HUES6 (cell line): ENCODE measurements around the gene SMYD2.
A peak's percentile ranks its signal among the peaks of the same experiment; 100 is the strongest.

Experiments
- H3K27ac ChIP-seq: 2 replicates; pipeline ENCODE4 v1.7.0; 2013; ENCODE audit warnings: low read depth, mild to moderate bottlenecking, low read length, inconsistent platforms
- H3K27me3 ChIP-seq: 2 replicates; pipeline ENCODE4 v1.6.1; 2013; ENCODE audit warnings: low read length; ENCODE audit not compliant: control insufficient read depth, insufficient read depth
- H3K36me3 ChIP-seq: 2 replicates; pipeline ENCODE4 v1.6.1; 2013; ENCODE audit warnings: low read length; ENCODE audit not compliant: control insufficient read depth, insufficient read depth
- H3K4me1 ChIP-seq: 2 replicates; pipeline ENCODE4 v1.6.1; 2013; ENCODE audit warnings: low read length; ENCODE audit not compliant: control insufficient read depth, insufficient read depth
- H3K4me3 ChIP-seq: 2 replicates; pipeline ENCODE4 v1.5.1; 2013; ENCODE audit warnings: low read depth, low read length
- H3K9ac ChIP-seq: one replicate; pipeline ENCODE4 v1.6.1; 2013; ENCODE audit warnings: mild to moderate bottlenecking, low read length
- H3K9me3 ChIP-seq: 2 replicates; pipeline ENCODE4 v1.6.1; 2013; ENCODE audit warnings: low read depth, low read length; ENCODE audit not compliant: control insufficient read depth, insufficient read depth

Gene SMYD2

DNA sequence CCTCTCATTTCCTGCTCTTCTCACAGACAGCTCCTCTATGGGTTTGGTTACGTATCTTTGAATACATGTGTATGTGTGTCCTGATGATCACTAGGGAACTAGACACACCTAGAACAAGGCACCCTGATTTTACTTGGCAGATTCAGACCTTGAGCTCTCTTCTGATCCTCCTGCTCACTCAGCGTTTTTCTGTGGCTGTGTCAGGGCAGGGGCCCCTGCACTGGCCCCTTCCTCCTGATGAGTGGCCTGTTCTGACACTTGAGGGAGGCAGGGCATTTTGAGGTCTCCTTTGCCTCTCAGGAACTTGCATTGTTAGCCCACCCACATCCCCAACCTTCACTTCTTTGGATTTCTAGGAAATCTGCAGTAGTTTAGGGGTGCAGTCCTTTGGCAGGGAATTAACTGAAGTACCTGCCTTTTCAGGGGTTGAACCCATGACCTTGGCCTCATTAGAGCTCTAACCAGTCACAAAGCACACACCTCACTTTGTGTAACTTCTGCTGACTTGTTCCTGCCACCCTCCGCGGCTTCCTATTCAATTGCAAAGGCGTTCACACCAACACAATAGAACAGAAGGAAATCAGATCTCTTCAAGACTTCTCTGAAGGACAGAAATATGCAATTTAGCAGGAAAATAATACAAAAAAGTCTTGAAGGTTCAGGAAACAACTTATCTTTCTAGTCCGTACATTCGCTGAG, 8.8 kb downstream of the SMYD2 start:
- peak overlapping the region; percentile 26 for H3K4me3 ChIP-seq
- no peaks in the 10 kb centered on the region for H3K36me3 ChIP-seq
- no peaks in the 10 kb centered on the region for H3K9me3 ChIP-seq
- H3K4me1 ChIP-seq = peaks cover 55% of the 10 kb centered on the region
- peak overlapping the region; percentile 43 for H3K9ac ChIP-seq
- peak overlapping the region; percentile 10; the same call in 1 of the 2 replicates for H3K27ac ChIP-seq
- H3K27me3 ChIP-seq = peaks cover 18% of the 10 kb centered on the region; the same call in 1 of the 2 replicates

DNA sequence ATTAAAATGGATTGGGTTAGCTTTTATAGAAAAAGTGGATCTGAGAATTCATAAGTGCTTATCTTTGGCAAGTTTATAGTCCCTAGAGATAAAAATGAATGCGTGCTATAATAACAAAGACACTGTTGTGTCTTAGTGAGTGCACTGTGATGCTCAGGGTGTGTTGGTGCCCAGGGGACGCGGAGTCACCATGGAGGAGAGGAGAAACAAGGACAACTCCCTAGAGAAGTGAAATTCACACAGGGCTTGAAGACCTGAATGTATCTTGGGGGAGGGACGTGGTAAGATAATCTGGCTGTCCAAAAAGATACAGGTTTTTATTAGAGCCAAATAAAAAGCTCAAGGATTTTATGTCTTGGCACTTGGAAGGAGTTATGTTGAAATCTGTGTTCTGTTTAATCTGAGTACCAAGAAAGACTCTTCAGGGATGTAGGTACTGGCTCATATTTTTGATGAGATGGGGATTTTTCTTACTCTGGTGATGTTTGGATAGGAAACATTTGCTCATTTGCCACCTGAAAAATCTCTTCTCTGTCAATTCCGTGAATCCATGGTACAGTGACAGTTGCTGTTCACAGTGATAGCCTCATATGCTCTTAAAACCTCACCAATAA, 9.6 kb downstream of the SMYD2 start:
- Histone ChIP-seq H3K27ac (no peak overlapping the region; the same call in 1 of the 2 replicates), H3K4me3 (peak overlapping the region; percentile 26), H3K36me3 (no peaks in the 10 kb centered on the region), H3K4me1 (peaks cover 62% of the 10 kb centered on the region), H3K27me3 (peaks cover 24% of the 10 kb centered on the region; the same call in 1 of the 2 replicates), H3K9ac (no peak overlapping the region), H3K9me3 (no peaks in the 10 kb centered on the region)

DNA sequence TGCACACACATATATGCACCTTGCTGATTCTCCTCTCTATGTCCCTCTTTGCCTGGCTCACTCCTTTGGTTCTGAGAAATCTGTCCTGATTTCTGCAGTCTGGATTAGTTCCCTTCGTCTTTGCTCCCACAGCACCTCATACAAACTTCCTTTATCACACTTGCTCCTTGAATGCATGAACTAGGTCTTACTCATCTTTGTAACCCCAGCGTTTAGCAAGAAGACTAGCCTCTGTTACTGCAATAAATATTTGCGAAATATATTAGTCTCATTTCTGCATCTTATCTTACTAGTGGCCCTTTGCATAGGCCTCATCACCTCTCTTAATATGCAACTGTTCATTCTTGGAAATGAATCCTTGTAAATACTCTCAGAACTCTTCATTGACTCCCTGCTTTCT, 11.4 kb downstream of the SMYD2 start:
- Histone ChIP-seq H3K9ac (no peak overlapping the region), H3K9me3 (no peaks in the 10 kb centered on the region), H3K4me1 (peaks cover 80% of the 10 kb centered on the region), H3K27me3 (peaks cover 24% of the 10 kb centered on the region; the same call in 1 of the 2 replicates), H3K4me3 (no peak overlapping the region), H3K36me3 (no peaks in the 10 kb centered on the region), H3K27ac (no peak overlapping the region)

DNA sequence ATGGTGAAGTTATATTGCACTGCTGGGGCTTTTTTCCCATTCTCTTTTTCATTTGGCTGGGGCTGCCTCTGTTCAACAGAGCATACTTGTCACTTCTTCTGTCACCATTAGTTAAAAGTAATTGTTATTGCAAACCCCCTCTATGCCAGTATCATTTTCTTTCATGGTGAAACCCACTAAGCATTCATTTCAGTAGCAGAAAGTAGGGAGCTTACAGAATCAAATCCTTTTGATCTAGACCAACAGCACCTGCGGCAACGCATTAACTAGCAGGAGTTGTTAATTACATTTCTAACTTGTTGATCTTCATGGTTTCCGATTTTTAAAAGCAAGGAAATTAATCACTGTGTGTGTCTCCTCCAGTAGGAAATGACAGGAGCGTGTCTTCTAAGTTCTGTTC, 15.0 kb downstream of the SMYD2 start:
- H3K4me1 ChIP-seq = peaks cover 56% of the 10 kb centered on the region
- H3K27ac ChIP-seq = no peak overlapping the region
- no peaks in the 10 kb centered on the region for H3K36me3 ChIP-seq
- peaks cover 16% of the 10 kb centered on the region; the same call in 1 of the 2 replicates for H3K27me3 ChIP-seq
- H3K4me3 ChIP-seq = no peak overlapping the region
- H3K9me3 ChIP-seq = no peaks in the 10 kb centered on the region
- peak overlapping the region; percentile 3 for H3K9ac ChIP-seq

DNA sequence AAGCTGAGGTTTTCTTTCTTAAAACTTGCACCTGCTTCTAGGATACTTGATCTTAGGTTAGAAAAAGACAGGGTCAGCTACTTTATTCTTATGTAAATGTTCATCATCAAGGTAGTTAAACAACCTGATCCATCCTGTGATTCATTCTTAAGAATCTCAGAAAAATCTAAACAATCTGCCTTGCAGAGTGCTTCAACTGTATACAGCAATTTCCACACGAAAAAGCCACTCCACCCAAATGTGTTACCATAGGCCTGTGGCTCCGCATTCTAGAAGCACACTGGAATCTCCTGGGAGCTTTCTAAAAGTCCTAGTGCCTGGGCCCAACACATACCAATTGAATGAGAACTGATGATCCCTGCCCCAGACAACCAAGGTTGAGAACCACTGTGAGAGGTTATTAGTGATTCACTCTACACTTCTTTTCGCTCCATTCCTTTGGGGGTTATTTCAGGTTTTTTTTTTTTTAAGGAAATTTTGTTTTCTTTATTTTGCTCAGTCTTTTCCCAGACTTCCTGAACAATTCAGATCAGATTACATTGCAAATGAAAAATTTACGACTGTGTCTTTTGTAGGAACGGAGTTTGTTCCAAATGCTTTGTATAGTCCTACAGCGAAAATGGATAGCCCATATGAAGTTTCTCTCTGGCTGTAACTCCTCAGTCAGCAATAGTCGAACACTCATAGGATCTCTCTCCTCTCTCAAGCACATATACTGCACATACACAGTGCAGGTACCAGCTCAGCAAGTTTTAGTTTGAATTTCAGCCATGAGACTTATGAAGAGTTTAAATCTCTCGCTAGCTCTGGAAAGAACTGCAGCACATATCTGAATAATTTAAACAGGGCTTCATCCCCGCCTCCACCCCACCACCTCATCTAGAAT, 16.1 kb downstream of the SMYD2 start:
- Histone ChIP-seq H3K9me3 (no peaks in the 10 kb centered on the region), H3K9ac (peak overlapping the region; percentile 51), H3K27ac (peak overlapping the region; percentile 59; the same call in 1 of the 2 replicates), H3K36me3 (no peaks in the 10 kb centered on the region), H3K4me3 (peak overlapping the region; percentile 3; the same call in 1 of the 2 replicates), H3K27me3 (peaks cover 8% of the 10 kb centered on the region; the same call in 1 of the 2 replicates), H3K4me1 (peaks cover 45% of the 10 kb centered on the region)

DNA sequence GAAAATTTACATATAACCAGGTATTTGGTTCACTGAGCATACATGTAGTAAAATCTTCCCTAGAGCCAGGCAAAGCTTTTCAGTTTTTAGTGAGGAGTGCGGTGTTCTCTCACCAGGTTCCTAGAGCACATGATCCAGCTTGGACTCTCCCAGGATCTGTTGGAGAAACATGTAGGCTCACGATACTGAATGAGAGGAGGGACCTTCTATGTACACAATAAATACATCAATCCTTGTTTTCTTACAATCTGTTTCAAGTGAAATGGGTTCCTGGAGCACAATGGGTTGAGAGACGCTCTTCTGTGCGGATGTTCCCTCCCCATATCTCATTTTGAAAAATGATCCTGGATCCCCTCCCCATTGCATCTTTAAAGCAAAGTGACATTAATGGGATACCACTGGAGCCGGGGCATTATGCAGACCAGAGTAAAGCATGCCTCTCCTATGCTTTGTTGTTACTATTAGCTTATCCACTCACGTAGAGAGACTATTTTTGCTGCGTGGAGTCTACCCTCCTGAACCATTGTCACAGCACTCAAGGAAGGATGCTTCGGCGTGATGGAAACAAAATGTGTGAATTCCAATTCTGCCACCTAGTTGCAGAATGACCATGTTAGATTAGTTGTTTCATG, 19.3 kb downstream of the SMYD2 start:
- no peak overlapping the region for H3K9ac ChIP-seq
- H3K36me3 ChIP-seq = no peaks in the 10 kb centered on the region
- peaks cover 48% of the 10 kb centered on the region for H3K4me1 ChIP-seq
- no peak overlapping the region for H3K27ac ChIP-seq
- H3K27me3 ChIP-seq = no peaks in the 10 kb centered on the region; the same call in 1 of the 2 replicates
- no peaks in the 10 kb centered on the region for H3K9me3 ChIP-seq
- no peak overlapping the region for H3K4me3 ChIP-seq

DNA sequence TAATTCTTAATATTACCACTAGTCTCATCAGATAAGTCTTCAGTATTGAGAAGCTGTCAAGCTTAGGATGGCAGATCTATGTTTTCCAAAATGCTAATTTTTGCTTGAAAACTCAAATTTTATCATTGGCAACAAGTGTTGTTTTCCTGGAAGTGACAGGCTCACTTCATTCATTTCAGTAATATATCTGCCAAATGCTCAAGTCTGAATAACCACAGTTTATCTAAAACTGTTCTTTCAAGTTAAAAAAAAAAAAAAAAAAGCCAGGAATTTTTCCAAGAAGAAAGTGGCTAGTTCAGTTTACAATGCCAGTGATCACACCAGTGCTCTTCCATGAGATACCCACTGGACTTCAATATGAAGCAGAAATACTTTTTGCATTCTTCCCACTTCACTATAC, 20.6 kb downstream of the SMYD2 start:
- no peaks in the 10 kb centered on the region for H3K9me3 ChIP-seq
- H3K4me1 ChIP-seq = peaks cover 39% of the 10 kb centered on the region
- no peak overlapping the region for H3K27ac ChIP-seq
- no peaks in the 10 kb centered on the region for H3K27me3 ChIP-seq
- no peaks in the 10 kb centered on the region for H3K36me3 ChIP-seq
- H3K9ac ChIP-seq = no peak overlapping the region
- H3K4me3 ChIP-seq = no peak overlapping the region

DNA sequence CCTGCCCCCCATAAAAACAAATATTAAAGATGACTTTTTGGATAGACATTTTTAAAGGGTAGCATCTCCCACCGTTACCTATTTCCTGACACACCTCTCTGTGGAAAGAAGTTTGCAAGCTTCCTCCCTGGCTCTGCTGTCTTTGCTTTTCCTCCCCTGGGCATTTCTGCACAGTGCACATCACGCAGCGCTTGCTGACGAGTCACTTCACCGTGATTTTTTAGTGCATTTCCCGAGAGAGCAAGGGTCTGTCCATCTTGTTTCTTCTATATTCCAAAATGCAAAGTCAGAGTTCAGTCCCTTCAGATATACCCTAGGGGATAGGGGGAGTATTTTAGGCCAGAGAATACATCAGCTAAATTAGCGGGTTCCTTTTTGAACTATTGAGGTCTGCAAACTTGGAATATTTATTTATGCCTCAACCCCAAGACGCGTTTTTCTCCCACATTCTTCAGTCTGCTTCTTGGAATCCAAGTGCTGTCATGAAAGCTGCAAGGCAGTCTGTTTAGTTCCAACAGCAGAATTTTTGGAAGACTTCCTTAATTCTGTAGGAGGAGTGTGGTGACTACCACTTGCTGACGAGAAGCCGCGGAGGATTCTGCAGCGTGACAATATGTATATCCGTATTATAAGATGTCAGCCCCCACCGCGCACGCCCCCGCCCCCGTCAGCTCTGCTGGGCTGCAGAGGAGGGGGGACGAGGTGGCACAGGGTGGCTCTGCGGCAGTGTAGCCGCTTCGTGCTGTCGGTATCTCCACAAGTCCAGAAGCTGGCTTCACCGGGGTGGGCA, 22.4 kb downstream of the SMYD2 start:
- Histone ChIP-seq H3K4me1 (peaks cover 23% of the 10 kb centered on the region), H3K27me3 (no peaks in the 10 kb centered on the region), H3K4me3 (no peak overlapping the region), H3K9ac (no peak overlapping the region), H3K36me3 (no peaks in the 10 kb centered on the region), H3K27ac (no peak overlapping the region), H3K9me3 (no peaks in the 10 kb centered on the region)

GRCh38 chr1:214305164-214305751, 24.3 kb downstream of the SMYD2 start:
- H3K9ac ChIP-seq = no peak overlapping the region
- H3K4me3 ChIP-seq = no peak overlapping the region
- H3K36me3 ChIP-seq = no peaks in the 10 kb centered on the region
- no peak overlapping the region for H3K27ac ChIP-seq
- H3K9me3 ChIP-seq = no peaks in the 10 kb centered on the region
- H3K4me1 ChIP-seq = peaks cover 30% of the 10 kb centered on the region
- no peaks in the 10 kb centered on the region for H3K27me3 ChIP-seq

GRCh38 chr1:214306269-214306668, 25.3 kb downstream of the SMYD2 start:
- H3K36me3 ChIP-seq = no peaks in the 10 kb centered on the region
- H3K27ac ChIP-seq = no peak overlapping the region
- H3K27me3 ChIP-seq = no peaks in the 10 kb centered on the region
- no peak overlapping the region for H3K4me3 ChIP-seq
- peaks cover 35% of the 10 kb centered on the region for H3K4me1 ChIP-seq
- no peak overlapping the region for H3K9ac ChIP-seq
- no peaks in the 10 kb centered on the region for H3K9me3 ChIP-seq
